ENCODE measurements around the gene ARHGEF37.

GRCh38 chr5:149643781-149644180 is 62.5 kb downstream of the ARHGEF37 start:
- TF ChIP-seq SP1 (IDR thresholded peaks at IDR 0.05) = no peak
- TF ChIP-seq HDGF (IDR thresholded peaks at IDR 0.05; ENCODE audit: borderline replicate concordance) = no peak
- TF ChIP-seq BHLHE40 (IDR thresholded peaks at IDR 0.05; ENCODE audit: borderline replicate concordance) = no peak
- TF ChIP-seq TARDBP (IDR thresholded peaks at IDR 0.05) = no peak
- TF ChIP-seq ELF4 (IDR thresholded peaks at IDR 0.05) = no peak
- no peak for TF ChIP-seq SUZ12 (IDR thresholded peaks at IDR 0.05)
- no peak for TF ChIP-seq FOXA1 (IDR thresholded peaks at IDR 0.05)
- TF ChIP-seq FOXK2 (IDR thresholded peaks at IDR 0.05) = no peak
- no peak for TF ChIP-seq LEF1 (IDR thresholded peaks at IDR 0.05; ENCODE audit: borderline replicate concordance)
